ENCODE data around the gene VASH2. TPM values are rescaled to one million over a fixed set of nuclear protein-coding genes. Genes with fewer than 3 reads are reported as not detected.

Gene VASH2
- total and polyA plus RNA-seq, 2 experiments from 2014 or later = 129 to 381 TPM

DNA sequence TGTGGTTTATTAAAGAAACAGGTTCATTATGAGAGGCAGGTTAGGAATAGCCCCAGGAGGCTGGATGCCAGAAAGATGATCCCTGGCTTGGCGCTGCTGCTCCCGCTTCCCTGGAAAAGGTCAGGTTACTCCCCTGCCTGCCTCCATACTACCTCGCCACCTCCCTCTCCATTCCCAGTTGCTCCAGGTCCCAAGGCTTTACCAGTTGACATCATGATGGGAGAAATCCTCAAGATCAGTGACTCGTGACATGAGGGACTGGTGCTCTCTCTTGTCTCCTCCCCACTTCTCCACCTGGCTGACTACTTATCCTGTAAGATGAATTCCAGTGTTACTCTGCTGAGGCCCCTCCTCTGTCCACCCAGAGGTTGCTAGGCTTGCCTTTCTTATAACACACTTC is 19.7 kb downstream of the VASH2 start:
- Histone ChIP-seq H3K27me3 (ENCODE audit: insufficient read depth) (no peaks in the 10 kb centered on the region), H2AFZ (no peak overlapping the region), H3K27ac (ENCODE audit: low read depth) (peak overlapping the region; percentile 88), H3F3A (replicated peaks; ENCODE audit: low read depth) (peaks cover 91% of the 10 kb centered on the region), H3K79me2 (replicated peaks; ENCODE audit: insufficient read depth) (0 out of 2 replicates have a peak, but pooled peaks cover 12% of the 10 kb centered on the region), H3K4me2 (no peak overlapping the region), H3K4me1 (ENCODE audit: insufficient read depth) (peaks cover 44% of the 10 kb centered on the region), H3K9me2 (ENCODE audit: insufficient read depth) (no peaks in the 10 kb centered on the region), H3K36me3 (ENCODE audit: insufficient read depth) (peaks cover 95% of the 10 kb centered on the region), H3K4me3 (no peak overlapping the region), H4K20me1 (replicated peaks; ENCODE audit: insufficient read depth) (peaks cover 39% of the 10 kb centered on the region)
- H3K27ac Mint-ChIP-seq = peak overlapping the region; percentile 87
- TF ChIP-seq ZNF331 (CRISPR knock-in tag; IDR thresholded peaks at IDR 0.05; ENCODE audit: low read depth) = no peak
- no peak for TF ChIP-seq ZNF114 (CRISPR knock-in tag; IDR thresholded peaks at IDR 0.05)
- no peak for TF ChIP-seq NANOG (IDR thresholded peaks at IDR 0.05; ENCODE audit: borderline replicate concordance)
- TF ChIP-seq, protein P1, sequence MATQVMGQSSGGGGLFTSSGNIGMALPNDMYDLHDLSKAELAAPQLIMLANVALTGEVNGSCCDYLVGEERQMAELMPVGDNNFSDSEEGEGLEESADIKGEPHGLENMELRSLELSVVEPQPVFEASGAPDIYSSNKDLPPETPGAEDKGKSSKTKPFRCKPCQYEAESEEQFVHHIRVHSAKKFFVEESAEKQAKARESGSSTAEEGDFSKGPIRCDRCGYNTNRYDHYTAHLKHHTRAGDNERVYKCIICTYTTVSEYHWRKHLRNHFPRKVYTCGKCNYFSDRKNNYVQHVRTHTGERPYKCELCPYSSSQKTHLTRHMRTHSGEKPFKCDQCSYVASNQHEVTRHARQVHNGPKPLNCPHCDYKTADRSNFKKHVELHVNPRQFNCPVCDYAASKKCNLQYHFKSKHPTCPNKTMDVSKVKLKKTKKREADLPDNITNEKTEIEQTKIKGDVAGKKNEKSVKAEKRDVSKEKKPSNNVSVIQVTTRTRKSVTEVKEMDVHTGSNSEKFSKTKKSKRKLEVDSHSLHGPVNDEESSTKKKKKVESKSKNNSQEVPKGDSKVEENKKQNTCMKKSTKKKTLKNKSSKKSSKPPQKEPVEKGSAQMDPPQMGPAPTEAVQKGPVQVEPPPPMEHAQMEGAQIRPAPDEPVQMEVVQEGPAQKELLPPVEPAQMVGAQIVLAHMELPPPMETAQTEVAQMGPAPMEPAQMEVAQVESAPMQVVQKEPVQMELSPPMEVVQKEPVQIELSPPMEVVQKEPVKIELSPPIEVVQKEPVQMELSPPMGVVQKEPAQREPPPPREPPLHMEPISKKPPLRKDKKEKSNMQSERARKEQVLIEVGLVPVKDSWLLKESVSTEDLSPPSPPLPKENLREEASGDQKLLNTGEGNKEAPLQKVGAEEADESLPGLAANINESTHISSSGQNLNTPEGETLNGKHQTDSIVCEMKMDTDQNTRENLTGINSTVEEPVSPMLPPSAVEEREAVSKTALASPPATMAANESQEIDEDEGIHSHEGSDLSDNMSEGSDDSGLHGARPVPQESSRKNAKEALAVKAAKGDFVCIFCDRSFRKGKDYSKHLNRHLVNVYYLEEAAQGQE (IDR thresholded peaks at IDR 0.05; ENCODE audit: unreplicated experiment) = no peak
- TF ChIP-seq CREB1 (CRISPR knock-in tag; IDR thresholded peaks at IDR 0.05; ENCODE audit: low read depth) = no peak
- TF ChIP-seq, protein P2, sequence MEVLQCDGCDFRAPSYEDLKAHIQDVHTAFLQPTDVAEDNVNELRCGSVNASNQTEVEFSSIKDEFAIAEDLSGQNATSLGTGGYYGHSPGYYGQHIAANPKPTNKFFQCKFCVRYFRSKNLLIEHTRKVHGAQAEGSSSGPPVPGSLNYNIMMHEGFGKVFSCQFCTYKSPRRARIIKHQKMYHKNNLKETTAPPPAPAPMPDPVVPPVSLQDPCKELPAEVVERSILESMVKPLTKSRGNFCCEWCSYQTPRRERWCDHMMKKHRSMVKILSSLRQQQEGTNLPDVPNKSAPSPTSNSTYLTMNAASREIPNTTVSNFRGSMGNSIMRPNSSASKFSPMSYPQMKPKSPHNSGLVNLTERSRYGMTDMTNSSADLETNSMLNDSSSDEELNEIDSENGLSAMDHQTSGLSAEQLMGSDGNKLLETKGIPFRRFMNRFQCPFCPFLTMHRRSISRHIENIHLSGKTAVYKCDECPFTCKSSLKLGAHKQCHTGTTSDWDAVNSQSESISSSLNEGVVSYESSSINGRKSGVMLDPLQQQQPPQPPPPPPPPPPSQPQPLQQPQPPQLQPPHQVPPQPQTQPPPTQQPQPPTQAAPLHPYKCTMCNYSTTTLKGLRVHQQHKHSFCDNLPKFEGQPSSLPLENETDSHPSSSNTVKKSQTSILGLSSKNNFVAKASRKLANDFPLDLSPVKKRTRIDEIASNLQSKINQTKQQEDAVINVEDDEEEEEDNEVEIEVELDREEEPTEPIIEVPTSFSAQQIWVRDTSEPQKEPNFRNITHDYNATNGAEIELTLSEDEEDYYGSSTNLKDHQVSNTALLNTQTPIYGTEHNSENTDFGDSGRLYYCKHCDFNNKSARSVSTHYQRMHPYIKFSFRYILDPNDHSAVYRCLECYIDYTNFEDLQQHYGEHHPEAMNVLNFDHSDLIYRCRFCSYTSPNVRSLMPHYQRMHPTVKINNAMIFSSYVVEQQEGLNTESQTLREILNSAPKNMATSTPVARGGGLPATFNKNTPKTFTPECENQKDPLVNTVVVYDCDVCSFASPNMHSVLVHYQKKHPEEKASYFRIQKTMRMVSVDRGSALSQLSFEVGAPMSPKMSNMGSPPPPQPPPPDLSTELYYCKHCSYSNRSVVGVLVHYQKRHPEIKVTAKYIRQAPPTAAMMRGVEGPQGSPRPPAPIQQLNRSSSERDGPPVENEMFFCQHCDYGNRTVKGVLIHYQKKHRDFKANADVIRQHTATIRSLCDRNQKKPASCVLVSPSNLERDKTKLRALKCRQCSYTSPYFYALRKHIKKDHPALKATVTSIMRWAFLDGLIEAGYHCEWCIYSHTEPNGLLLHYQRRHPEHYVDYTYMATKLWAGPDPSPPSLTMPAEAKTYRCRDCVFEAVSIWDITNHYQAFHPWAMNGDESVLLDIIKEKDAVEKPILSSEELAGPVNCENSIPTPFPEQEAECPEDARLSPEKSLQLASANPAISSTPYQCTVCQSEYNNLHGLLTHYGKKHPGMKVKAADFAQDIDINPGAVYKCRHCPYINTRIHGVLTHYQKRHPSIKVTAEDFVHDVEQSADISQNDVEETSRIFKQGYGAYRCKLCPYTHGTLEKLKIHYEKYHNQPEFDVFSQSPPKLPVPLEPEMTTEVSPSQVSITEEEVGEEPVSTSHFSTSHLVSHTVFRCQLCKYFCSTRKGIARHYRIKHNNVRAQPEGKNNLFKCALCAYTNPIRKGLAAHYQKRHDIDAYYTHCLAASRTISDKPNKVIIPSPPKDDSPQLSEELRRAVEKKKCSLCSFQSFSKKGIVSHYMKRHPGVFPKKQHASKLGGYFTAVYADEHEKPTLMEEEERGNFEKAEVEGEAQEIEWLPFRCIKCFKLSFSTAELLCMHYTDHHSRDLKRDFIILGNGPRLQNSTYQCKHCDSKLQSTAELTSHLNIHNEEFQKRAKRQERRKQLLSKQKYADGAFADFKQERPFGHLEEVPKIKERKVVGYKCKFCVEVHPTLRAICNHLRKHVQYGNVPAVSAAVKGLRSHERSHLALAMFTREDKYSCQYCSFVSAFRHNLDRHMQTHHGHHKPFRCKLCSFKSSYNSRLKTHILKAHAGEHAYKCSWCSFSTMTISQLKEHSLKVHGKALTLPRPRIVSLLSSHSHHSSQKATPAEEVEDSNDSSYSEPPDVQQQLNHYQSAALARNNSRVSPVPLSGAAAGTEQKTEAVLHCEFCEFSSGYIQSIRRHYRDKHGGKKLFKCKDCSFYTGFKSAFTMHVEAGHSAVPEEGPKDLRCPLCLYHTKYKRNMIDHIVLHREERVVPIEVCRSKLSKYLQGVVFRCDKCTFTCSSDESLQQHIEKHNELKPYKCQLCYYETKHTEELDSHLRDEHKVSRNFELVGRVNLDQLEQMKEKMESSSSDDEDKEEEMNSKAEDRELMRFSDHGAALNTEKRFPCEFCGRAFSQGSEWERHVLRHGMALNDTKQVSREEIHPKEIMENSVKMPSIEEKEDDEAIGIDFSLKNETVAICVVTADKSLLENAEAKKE (CRISPR knock-in tag; IDR thresholded peaks at IDR 0.05) = no peak
- TF ChIP-seq, protein P3, sequence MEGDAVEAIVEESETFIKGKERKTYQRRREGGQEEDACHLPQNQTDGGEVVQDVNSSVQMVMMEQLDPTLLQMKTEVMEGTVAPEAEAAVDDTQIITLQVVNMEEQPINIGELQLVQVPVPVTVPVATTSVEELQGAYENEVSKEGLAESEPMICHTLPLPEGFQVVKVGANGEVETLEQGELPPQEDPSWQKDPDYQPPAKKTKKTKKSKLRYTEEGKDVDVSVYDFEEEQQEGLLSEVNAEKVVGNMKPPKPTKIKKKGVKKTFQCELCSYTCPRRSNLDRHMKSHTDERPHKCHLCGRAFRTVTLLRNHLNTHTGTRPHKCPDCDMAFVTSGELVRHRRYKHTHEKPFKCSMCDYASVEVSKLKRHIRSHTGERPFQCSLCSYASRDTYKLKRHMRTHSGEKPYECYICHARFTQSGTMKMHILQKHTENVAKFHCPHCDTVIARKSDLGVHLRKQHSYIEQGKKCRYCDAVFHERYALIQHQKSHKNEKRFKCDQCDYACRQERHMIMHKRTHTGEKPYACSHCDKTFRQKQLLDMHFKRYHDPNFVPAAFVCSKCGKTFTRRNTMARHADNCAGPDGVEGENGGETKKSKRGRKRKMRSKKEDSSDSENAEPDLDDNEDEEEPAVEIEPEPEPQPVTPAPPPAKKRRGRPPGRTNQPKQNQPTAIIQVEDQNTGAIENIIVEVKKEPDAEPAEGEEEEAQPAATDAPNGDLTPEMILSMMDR (conservative IDR thresholded peaks at IDR 0.05; ENCODE audit: low read depth in 2 of 2) = no peak
- TF ChIP-seq EZH2 (IDR thresholded peaks at IDR 0.05; ENCODE audit: low read depth, unreplicated experiment) = no peak
- TF ChIP-seq JUNB (IDR thresholded peaks at IDR 0.05; ENCODE audit: unreplicated experiment) = no peak
- TF ChIP-seq, protein P4, sequence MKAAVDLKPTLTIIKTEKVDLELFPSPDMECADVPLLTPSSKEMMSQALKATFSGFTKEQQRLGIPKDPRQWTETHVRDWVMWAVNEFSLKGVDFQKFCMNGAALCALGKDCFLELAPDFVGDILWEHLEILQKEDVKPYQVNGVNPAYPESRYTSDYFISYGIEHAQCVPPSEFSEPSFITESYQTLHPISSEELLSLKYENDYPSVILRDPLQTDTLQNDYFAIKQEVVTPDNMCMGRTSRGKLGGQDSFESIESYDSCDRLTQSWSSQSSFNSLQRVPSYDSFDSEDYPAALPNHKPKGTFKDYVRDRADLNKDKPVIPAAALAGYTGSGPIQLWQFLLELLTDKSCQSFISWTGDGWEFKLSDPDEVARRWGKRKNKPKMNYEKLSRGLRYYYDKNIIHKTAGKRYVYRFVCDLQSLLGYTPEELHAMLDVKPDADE (IDR thresholded peaks at IDR 0.05) = no peak
- TF ChIP-seq POLR2AphosphoS5 (IDR thresholded peaks at IDR 0.05; ENCODE audit: low read depth) = no peak
- no peak for TF ChIP-seq EZH2phosphoT487 (IDR thresholded peaks at IDR 0.05; ENCODE audit: unreplicated experiment)
- TF ChIP-seq STAT1 (IDR thresholded peaks at IDR 0.05; ENCODE audit: unreplicated experiment) = no peak
- peaks cover 67% of the 10 kb centered on the region for H3K4me1 Mint-ChIP-seq
- no peak overlapping the region; the same call in 2 of the 3 replicates for H3K4me3 Mint-ChIP-seq
- DNase-seq (ENCODE audit: low spot score) (no peak), ATAC-seq (no peak)
- H3K36me3 Mint-ChIP-seq (ENCODE audit: low read depth) = peaks cover 100% of the 10 kb centered on the region
- peaks cover 30% of the 10 kb centered on the region for H3K27me3 Mint-ChIP-seq (ENCODE audit: insufficient read depth, low read depth, poor library complexity)
- H3K9me3 Mint-ChIP-seq = no peaks in the 10 kb centered on the region; the same call in 2 of the 3 replicates
